EL (cell line): ENCODE measurements around the gene ZNF674.
"Not testable (repeated sequence)": the region's sequence is repeated elsewhere in the genome, so short reads cannot be mapped to it uniquely, and the experiment has no call there.

Experiments
- DNase-seq: peaks from one replicate; pipeline ENCODE4 v3.0.0-alpha.2; 2016

ZNF674 gene

DNA sequence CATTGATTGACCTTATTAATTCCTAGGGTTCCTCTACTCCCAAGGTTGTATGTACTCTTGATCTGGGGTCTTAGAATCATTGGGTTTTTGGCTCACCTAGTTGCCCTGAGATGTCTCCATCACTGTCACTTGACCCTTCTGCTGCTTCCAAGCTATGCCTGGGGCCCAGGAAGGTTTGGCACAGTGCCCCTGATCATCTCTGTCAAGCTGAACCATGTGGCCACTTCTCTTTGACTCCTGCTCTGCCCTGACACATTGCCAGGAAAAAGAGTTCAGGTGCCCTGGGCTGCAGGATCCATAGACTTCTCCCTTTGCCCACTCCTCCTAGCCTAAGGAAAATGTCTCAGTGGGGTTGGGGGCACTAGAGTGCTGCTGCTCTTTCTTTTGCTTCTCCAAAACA, 24.4 kb upstream of the ZNF674 start:
- DNase-seq: no peak

DNA sequence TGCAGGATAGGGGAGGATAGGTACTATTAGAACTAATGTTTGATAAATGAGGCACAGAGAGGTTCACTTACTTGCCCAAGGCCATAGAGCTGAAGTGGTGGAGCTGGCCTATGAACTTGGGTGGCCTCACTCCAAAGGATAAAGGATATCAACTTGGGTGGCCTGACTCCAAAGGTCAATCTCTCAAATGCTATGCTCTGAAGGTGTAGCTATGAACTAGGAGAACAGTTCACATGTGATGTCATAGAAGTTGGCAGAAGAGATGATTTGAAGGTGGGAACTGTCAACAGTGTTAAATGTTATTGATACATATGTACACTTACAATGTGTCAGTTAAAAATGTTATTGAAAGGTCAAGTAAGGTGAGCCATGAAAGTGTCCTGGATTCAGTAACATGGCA, 22.2 kb upstream of the ZNF674 start:
- DNase-seq: no peak

DNA sequence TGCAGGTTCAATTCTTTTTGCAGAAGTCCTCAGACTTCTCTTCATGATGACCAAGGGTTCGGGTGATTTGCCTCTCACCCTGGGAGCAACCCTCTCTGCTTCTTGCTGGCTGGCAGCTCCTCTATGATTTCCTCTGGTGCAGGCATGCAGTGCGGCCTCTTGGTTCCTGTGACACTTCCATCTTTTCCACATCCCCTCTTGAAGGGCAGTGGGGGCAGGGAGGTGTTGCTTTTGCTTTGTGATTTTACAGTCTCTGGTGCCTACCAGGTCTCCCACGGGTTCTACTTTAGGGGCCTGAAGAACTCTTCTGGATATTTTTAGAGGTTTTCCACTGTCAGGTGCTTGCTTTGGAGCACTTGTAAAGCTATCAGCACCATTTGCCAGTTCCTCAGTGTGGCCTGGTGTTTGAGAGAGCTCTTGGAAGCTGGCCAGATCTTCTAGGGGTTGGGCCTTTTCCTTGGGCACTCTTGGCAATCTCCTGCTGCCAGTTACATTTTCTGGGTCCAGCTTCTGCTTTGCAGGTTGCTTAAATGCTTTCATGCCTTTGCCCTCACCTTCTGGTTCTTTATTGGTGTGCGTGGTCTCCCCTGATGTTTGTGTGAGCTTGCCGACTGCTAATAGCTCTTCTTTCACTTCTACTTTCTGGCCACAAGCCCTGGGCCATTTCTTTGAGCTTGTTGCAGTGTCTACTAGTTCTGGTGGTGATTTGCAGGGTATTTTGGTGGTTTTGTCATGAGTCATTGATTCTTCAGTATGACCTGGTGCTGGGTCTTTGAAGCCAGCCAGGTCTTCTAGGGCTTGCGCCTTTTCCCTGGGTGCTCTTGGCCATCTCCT, 16.8 kb upstream of the ZNF674 start:
- no peak for DNase-seq

DNA sequence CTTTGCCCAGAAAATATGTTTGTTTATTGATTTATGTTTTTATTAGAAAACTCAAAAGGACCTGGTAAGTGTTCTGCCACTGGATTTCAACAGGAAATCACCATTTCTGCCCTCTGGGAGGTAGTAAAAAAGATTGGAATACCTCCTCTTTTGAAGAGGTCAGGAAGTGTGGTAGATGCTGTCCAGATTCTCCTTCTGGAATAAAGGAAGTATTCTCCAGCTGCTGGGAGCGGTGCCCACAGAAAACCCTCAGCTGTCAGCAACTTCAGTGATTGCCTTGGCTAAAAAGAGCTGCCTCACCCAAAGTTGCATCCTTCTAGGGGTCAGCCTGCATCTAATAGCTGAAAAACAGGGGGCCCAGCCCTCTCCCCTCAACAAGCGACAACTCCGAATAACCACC, 13.8 kb upstream of the ZNF674 start:
- DNase-seq: no peak

DNA sequence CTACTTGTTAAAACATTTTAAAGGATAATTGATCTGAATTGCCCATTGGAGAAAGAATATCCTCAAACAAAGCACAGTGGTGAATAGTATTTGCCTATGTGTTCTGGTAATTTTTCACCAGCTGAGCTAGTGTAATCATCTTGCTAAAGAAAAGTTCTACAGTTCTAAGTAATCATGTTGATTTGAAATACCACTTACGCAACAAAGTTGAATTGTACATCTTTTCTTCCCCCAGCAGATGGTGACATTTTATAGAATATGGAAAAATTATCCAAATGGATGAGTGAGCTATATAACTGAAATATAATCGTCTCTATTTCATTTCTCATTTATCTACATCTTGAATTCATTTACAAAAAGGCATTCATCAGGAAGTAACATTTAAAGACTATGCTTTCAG, 9.7 kb upstream of the ZNF674 start:
- DNase-seq: peak; percentile 21

DNA sequence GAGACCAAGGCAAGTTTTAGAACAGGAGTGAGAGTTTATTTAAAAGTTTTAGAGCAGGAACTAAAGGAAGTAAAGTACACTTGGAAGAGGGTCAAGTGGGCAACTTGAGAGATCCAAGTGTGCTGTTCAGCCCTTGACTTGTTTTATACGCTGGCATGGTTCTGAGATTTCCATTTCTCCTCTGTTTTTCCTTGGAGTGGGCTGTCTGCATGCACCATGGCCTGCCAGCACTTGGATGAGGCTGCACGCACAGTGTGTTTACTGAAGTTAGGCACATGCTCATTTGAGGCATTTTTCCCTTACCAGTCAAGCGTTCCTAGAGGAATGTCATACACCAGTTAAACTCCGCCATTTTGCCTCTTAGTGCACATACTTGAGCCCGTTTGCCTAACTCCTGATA, 8.7 kb upstream of the ZNF674 start:
- no peak for DNase-seq

DNA sequence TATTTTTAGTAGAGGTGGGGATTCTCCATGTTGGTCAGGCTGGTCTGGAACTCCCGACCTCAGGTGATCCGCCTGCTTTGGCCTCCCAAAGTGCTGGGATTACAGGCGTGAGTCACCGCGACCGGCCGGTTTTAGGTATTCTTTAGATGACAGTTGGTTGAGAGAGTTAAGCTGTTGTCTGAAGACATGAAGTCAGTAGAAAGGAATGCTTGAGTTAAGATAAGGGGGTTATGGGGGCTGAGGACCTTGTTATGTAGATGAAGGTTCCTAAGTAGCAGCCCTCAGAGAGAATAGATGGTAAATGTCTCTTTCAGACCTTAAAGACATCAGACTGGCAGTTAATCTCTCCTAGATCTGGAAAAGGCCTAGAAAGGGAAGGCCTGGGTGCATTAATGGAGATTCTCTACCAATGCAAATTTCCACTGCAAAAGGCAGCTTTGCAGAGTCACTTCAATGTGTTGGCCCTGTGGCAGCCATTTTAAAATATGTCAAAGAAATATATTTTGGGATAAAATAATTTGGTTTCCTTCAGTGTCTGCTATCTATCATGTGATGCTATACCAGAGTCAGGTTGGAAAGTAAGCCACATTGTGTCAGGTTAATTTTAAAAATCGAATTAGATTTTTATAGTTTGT, 6.4 kb upstream of the ZNF674 start:
- peak; percentile 53 for DNase-seq

DNA sequence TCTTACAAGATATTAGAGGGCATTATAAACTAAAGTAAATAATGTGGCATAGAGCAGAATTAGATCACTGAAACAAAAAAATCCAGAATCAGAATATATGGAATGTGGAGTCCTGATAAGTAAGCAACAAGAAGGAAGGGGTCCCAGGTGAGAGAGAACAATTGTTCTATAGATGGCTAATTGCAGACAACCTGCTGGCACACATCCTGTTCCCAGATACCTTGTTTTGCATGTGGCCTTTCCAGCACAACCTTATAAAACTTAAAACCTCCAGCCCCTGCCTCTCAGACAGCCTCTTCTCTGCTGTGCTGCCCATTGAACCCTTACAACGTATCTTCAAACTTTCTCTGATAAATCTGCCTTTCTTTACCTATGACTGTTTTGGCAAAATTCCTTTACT, 4.7 kb upstream of the ZNF674 start:
- no peak for DNase-seq

DNA sequence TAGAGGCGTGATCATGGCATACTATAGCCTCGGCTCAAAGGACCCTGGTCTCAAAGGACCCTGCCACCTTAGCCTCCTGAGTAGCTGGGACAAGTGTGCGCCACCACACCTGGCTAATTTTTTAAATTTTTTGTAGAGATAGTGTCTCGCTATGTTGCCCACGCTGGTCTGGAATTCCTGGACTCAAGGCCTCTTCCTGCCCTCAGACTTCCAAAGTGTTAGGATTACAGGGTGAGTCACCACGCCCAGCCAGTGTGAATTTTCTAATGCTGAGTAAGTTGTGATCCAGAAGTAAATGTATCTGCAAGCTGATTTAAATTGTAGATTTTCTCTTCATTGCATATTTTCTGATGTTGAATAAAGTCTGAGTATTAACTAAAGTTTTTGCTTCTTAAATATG, 2.6 kb upstream of the ZNF674 start:
- peak; percentile 83 for DNase-seq

DNA sequence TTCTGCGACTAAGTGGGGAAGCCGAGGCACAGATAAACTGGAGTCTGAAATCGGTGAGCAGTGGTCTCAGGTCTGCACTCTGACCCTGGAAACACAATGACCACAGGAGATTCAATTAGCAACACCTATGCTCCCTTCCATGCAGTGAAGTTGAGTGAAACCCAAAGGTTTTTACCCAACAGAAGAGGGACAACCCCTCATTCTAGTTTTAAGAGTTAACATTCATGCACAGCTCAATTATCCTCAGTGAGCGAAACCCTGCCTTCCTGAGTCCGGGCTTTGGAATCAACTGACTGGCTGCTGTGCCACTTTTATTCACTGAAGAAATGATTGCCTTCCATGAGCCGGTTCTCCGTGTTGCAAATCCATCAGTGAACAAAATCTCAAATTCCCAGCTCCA, 694 bp downstream of the ZNF674 start:
- DNase-seq: not testable (repeated sequence)

DNA sequence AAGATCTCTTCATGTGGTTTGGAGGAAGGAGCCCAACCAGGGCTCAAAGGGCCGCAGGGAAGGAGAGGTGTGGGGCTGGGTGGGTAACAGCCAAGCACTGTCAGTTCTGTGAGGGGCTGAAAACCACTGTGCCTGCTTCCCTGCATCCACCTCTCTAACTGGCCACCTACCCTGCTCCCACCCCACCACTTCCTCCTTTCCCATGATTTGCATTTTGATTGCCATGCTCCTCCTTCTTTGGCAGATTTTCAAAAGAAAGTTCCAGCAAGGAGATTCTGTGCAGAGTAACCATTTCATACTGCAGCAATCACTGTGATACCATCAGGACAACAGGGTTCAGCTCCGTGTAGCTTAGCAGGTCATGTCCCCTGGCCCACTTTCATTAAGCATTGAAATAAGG, 1.8 kb downstream of the ZNF674 start:
- DNase-seq: no peak

DNA sequence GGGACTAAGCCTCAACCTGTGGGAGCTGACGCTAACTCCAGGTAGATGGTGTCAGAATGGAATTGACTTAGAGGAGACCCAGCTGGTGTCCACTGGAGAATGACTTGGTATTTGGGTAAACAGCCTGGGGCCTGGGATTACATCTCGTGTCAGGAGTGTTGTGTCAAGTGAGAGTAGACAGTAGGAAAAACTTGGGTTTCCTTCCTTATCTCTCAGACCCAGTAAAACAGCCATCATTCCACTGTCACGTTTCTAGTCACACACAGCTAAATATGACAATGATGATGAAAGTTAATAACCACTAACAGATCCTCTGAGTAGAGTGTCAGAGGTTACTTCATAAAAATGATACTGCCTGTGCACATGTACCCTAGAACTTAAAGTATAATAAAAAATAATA, 13.8 kb downstream of the ZNF674 start:
- no peak for DNase-seq

DNA sequence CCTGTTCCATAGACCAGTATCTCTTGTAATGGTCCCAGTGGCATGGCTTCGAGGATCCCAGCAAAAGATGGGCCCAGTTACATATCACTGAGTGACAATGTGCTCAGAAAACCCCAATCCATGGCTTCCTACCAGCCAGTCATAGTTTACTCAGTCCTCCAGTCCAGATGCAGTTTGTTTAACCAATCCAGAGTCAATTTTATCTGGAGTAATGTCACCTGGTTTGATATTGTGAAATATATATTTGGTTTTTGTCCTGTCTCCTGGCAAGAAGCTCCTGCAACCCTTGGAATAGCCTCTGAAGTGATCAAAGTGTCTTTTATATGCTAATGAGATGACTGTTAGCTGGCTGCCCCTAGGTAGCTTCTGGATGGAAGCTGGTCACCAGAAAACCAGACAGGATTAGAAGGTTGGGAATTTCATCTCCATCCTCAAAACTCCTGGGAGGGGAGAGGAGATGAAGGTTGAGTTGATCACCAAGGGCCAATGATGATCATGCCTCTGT, 14.8 kb downstream of the ZNF674 start:
- DNase-seq: not testable (repeated sequence)

DNA sequence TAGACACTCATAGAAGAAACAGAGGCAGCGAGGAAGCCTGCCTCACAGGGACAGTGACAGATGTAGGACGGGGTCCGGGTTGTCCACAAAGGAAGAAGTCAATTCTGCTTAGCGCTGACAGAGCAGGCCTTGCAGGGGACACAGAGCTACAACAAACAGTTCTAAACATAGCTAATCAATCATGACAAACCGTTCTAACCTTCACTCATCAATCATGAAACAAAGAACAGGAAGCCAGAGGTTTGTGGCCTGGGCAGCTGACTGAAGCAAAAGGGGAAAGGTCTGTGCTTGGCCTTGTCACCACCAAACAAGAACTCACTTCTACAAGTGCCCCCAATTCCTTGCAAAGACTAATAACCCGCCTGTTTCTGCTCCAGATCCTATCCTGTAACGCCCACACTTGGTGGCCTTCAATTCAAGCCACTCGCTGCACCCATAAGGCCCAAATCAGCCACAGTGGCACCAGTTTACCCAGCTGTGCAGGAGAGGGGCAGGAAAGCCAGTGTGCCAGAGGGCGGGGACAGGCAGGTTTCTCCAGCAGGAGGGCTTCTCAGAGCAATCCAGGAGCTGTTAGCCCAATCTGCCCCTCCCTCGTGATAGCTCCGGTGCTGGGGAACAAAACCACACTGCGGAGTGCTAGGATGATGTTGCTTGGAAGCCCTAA, 15.3 kb downstream of the ZNF674 start:
- DNase-seq: not testable (repeated sequence)

DNA sequence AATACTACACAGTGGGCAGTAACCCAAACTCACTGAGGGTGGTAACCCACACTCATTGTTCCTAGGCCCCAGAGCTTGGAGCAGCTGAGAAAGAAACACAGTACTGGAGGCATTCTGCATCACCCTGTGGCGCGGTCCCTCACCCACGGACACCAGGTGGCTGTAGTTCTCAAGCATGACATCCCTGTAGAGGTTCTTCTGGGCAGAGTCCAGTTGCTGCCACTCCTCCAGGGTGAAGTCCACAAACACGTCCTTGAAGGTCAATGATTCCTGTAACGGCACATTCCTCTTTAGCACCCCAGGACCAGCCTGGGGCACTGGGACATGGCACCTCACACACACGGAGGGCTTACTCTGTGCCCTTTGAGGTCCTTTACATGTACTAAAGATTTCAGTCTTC, 16.6 kb downstream of the ZNF674 start:
- DNase-seq: not testable (repeated sequence)

DNA sequence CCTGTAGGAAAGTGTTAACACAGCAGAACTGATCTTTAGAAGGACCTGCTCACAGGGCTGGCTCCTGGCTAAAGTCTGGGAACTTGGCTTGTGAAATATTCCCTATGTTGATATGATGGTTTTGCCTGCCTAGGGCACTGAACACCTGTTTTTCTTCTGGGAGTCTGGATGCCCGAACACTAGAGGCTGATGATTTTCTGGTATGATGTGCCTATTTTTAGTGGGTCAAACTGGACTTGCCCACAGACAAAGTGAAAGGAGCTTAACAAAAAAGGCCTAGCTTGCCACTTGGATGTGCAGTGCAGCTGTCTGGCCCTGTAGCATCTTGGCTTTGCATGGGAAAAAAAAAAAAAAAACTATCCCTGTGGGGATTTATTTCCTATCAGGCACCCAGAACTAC, 39.1 kb downstream of the ZNF674 start:
- no peak for DNase-seq

DNA sequence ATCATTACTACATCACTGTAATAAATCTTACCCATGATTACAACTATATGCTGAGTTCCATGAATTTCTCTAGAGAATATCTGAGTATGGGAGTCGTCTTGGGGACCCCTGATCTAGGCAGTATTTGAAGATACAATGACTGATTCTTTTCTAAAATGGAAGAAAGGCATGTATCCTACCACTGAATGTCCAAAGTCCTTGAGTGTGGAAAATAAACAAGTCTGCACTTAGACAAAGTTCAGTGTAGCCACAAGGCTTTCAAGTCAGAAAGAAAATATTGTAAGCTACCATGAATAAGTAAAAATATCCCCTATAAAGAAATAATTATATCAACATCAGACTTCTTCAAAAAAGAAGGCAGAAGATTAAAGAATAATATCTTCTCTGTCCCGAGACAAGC, 42.4 kb downstream of the ZNF674 start:
- DNase-seq: no peak

DNA sequence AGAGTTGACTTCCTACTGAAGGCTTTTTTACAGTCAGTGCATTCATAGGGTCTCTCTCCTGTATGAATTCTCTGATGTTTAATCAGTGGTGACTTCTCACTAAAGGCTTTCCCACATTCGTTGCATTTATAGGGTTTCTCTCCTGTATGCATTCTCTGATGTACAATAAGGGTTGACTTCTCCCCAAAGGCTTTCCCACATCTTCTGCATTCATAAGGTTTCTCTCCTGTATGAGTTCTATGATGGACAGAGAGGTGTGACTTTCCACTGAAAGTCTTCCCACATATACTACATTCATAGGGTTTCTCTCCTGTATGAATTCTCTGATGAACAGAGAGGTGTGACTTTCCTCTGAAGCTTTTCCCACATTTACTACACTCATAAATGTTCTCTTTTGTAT, 45.2 kb downstream of the ZNF674 start:
- DNase-seq: no peak

DNA sequence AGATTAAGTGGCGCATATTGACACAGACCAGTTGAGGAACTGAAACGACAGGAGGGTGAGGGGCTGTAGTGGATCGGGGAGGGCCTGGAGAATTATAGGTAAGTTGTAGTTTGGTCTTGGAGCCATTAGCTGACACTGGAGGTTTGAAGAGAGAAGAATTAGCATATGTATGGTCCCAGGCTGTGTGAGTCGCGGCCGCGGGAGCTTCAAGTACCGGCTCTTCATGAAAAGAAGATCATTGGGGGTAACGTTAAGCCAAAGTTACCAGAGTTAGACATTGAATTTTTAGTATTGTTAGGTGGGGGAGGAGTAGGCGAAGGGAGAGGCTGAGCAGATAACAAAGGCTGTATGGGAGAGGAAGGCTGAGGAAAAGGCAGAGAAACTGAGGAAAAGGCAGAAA, 56.5 kb downstream of the ZNF674 start:
- DNase-seq: no peak

DNA sequence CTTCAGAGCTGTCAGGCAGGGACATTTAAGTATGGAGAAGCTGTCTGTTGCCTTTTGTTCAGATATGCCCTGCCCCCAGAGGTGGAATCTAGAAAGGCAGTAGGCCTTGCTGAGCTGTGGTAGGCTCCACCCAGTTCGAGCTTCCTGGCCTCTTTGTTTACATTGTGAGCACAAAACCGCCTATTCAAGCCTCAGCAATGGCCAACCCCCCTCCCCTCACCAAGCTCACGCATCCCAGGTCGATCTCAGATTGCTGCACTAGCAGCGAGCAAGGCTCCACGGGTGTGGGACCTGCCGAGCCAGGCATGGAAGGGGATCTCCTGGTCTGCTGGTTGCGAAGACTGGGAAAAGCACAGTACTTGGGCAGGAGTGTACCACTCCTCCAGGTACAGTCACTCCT, 59.3 kb downstream of the ZNF674 start:
- no peak for DNase-seq

DNA sequence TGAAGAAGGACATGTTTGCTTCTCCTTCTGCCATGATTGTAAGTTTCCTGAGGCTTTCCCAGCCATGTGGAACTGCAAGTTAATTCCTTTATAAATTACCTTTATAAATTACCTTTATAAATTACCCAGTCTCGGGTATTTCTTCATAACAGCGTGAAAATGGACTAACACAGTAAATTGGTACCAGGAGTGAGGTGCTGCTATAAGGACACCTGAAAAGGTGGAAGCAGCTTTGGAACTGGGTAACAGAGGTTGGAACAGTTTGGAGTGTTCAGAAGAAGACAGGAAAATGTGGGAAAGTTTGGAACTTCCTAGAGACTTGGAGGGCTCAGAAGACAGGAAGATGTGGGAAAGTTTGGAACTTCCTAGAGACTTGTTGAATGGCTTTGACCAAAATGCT, 66.6 kb downstream of the ZNF674 start:
- not testable (repeated sequence) for DNase-seq

DNA sequence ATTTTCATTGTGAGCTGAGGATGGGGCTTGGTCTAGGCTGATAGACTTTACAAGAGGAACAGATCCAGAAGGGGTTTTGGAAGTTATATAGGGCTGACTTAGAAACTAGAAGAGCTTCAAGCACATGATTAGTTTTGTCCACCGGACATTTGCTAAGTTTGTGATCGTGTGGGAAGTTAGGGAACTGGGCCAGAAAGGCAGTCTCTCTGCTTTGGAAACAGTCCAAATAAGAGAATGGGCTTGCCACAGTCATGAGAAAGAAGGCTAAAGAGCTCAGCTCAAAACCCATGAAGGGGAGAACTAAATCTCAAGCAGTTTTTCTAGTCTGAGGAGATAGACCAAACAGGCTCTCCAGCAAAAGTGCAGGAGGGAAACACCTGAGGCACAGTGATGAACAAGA, 67.8 kb downstream of the ZNF674 start:
- no peak for DNase-seq

DNA sequence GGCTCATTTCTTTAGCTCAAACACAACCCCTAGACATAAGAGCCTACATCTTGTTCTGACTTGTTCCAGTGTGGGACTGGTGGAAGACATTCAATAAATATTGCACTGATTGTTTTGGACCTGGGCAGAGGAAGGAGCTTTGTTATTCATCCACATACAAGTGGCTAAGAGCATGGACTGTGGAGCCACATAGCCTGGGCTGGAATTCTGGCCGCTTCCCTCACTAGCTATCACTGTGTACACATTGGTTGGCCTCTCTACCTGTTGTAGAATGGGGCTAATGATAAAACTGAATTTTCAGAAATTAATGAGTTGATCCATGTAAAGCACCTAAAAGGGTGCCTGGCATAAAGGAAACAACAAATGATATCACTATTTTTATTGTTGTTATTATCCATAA, 80.0 kb downstream of the ZNF674 start:
- DNase-seq: no peak

DNA sequence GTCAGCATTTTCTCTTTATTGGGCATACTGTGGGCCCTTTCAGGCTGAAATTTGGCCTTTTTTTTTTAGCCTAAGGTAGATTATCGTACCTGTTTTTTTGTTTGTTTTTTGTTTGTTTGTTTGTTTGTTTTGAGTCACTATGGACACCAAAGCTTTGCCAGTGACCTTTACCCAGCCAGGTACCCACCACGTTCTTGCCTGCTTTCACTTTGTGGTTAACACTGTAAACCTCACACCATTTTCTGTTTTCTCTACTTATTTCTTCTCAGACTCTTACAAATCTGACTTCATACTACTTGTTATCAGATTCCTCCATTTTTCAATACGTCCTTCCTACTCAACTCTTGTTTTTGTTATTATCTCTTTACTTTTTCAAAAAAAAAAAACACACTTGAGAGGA, 81.5 kb downstream of the ZNF674 start:
- DNase-seq: no peak
